D721Med (cell line): ENCODE results near the gene NLRP3.

ENCODE experiments used
- DNase-seq: peaks from one replicate; pipeline ENCODE4 v3.0.0; 2011; ENCODE audit warnings: low spot score; ENCODE audit not compliant: insufficient read length
- FAIRE-seq: peaks from 2 replicates; lab custom pipeline; 2011; peaks lifted over from hg19 to GRCh38; lab: Jason Lieb, UNC
- TF ChIP-seq, protein P1 (sequence below): IDR thresholded peaks from 2 replicates; pipeline ENCODE4 v1.5.1; 2012; ENCODE audit warnings: mild to moderate bottlenecking, control low read depth; ENCODE audit not compliant: insufficient read depth; ENCODE audit errors: missing control alignments

The NLRP3 gene

GRCh38 chr1:247400685-247401084 lies 15.3 kb upstream of the NLRP3 start:
- DNase-seq: no peak
- TF ChIP-seq, protein P1, sequence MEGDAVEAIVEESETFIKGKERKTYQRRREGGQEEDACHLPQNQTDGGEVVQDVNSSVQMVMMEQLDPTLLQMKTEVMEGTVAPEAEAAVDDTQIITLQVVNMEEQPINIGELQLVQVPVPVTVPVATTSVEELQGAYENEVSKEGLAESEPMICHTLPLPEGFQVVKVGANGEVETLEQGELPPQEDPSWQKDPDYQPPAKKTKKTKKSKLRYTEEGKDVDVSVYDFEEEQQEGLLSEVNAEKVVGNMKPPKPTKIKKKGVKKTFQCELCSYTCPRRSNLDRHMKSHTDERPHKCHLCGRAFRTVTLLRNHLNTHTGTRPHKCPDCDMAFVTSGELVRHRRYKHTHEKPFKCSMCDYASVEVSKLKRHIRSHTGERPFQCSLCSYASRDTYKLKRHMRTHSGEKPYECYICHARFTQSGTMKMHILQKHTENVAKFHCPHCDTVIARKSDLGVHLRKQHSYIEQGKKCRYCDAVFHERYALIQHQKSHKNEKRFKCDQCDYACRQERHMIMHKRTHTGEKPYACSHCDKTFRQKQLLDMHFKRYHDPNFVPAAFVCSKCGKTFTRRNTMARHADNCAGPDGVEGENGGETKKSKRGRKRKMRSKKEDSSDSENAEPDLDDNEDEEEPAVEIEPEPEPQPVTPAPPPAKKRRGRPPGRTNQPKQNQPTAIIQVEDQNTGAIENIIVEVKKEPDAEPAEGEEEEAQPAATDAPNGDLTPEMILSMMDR: peak; percentile 14
- no peak for FAIRE-seq

- DNase-seq (no peak), FAIRE-seq (no peak)
- TF ChIP-seq, protein P1: no peak
Measured at GRCh38 chr1:247401310-247402119, 14.5 kb upstream of the NLRP3 start.

DNA sequence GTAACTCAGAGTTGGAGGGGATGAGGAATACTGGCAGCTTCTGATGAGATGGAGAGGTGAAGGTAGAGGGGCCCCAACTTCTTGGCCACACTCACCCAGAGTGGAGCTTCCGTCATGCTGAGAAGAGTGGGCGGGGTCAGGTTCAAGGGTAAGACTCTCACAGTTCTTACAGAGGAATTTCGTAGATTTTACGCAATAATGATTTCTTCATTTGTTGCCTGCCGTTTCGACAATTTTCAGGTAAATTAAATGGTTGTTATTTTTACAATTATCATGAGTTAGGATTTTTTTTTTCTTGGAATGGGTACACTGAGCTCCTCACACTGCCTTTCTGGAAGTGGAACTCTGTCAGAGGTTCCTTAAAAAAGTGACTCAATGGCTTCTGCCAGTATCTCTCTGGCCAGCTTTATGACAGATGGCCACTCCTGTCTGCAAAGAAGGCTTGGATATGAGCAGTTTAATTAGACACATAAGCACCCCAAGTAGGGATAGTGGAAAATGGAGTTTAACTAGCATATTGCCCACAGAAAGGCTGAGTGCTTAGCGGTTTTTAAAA lies 13.8 kb upstream of the NLRP3 start:
- TF ChIP-seq, protein P1: no peak
- DNase-seq (no peak), FAIRE-seq (no peak)

GRCh38 chr1:247406014-247406656 lies 9.8 kb upstream of the NLRP3 start:
- FAIRE-seq (no peak), DNase-seq (no peak)
- TF ChIP-seq, protein P1: no peak

DNA sequence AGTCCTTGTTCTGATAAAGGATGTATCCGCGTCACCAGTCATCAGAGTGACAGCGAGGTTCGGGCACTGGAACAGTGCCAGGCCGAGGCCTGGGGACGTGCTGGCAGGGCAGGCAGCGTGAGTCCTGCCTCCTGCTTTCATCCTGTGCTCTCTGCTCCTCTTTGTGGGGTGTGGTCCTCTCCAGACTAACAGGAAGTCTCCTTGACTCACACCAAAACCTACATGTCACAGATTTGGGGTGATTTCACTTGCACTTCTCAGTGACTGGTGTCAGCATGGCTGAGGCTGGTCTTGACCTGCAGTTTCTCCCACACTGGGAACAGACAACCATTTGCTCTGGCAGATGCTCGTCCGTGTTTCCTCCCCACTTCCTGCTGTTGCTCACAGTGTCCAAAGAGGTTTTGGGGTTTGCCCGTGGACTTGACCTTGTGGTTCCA lies 8.8 kb upstream of the NLRP3 start:
- DNase-seq: no peak
- TF ChIP-seq, protein P1: no peak
- FAIRE-seq: no peak

- FAIRE-seq (no peak), DNase-seq (no peak)
- TF ChIP-seq, protein P1: no peak
Measured at GRCh38 chr1:247408100-247408499, 7.9 kb upstream of the NLRP3 start.
